Left lung (tissue), 10 donors: ENCODE measurements around the gene JMJD1C. TPM values are rescaled to one million over a fixed set of nuclear protein-coding genes. Genes with fewer than 3 reads are reported as not detected.

ENCODE experiments used
- ATAC-seq: fragments of 200-7000 bp; cut with Tn5 transposase; one replicate; pipeline ENCODE4 v1.9.1; 2020; ENCODE audit warnings: moderate library complexity
- DNase-seq, 4 donors: peaks; one replicate each; pipeline ENCODE4 v3.0.0-alpha.2; 2013 to 2020
- H3K27ac ChIP-seq, 2 donors: fragments of 200-600 bp; sonication (generic) in 1 of 2; one replicate each; pipeline versions ENCODE4 v1.5.0 to v1.8.0; 2020 to 2021
- H3K27me3 ChIP-seq, 2 donors: fragments of 200-600 bp; sonication (generic) in 1 of 2; one replicate each; pipeline versions ENCODE4 v1.5.0 to v1.8.0; 2020 to 2021
- H3K36me3 ChIP-seq, 2 donors: fragments of 200-600 bp; sonication (generic) in 1 of 2; one replicate each; pipeline versions ENCODE4 v1.5.0 to v1.8.0; 2020 to 2021
- H3K4me1 ChIP-seq, 2 donors: fragments of 200-600 bp; one replicate each; pipeline ENCODE4 v1.8.0; 2021
- H3K4me3 ChIP-seq, 2 donors: fragments of 200-600 bp; sonication (generic) in 1 of 2; one replicate each; pipeline versions ENCODE4 v1.5.0 to v1.8.0; 2020 to 2021; ENCODE audit warnings: mild to moderate bottlenecking in 1 of 2
- H3K9me3 ChIP-seq, 2 donors: fragments of 200-600 bp; sonication (generic) in 1 of 2; one replicate each; pipeline versions ENCODE4 v1.5.0 to v1.8.0; 2020 to 2021
- intact Hi-C, 2 donors: fragments of 100-400 bp; cut with DNase I; formaldehyde crosslinking; loops; one replicate each; pipeline versions ENCODE4 v1.11.2 to v1.14.2; 2022
- polyA plus RNA-seq, 6 donors: library from polyadenylated mRNA; unstranded; fragments of 120-200 nt; gene quantifications; one replicate each; pipeline ENCODE4 v1.2.1, GENCODE V29; 2013; ENCODE audit not compliant: insufficient read length in 6 of 6
- total RNA-seq, 2 donors: library from RNA; stranded (reverse); fragmentation: NEBNext Ultra II Directional; extraction: Animal tissue kit (Norgen Biotek cat#: 25700); gene quantifications; one replicate each; pipeline ENCODE4 v1.2.1, GENCODE V29; 2021
- TF ChIP-seq, protein P1 (sequence below), 2 donors: fragments of 200-600 bp; sonication (generic) in 1 of 2; IDR thresholded peaks; one replicate each; pipeline versions ENCODE4 v1.5.0 to v1.8.0; 2021; ENCODE audit warnings: antibody characterized with exemption in 2 of 2
- donor health status: DM: no; HTN: yes; CAD: no.
- donor health status: DM: no; HTN: no; CAD: no.

Gene JMJD1C
- total and polyA plus RNA-seq, 8 donors: 68.0 to 130 (median 98.6) TPM

DNA sequence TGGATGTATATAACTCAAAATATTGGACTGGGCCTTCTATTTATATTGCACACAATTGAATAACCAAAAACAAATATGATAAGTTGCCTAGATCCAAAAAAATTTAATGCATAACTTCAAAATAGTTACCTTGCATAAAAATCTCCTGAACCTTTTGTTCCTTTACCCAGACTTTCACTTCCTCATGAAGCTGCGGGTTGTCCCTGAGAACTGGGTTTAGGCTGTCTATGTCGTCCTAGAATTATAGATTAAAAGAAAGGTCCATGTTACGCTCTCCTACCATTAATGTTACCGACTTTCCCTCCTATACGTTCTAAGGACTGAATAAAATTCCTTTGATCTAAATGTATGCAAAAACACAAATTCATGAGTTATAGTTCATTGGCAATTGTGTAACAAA lies 246.0 kb downstream of the JMJD1C start:
- ATAC-seq: no peak
- H3K27ac ChIP-seq: no peak overlapping the region

DNA sequence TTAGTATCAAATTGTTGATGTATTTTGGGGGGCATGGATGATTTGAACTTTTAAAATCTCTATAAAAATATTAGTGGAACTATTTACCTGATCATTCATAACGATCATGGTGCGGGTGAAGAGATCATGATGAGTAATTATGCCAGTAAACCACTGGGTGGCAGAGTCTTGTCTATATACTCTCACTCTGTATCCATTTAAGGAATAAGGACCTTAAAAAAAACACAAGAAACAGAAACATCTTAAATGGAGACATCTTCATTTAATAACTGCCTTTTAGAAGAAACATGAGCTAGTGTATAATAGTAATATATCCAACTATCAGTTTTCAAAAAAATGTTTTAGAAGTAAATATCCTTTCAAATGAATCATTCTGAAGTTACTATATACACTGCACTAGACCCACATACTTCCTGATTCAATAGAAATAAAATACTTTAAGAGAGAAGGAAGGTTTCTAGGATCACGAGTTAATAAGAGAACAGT lies 248.6 kb downstream of the JMJD1C start:
- no peak overlapping the region for H3K4me3 ChIP-seq
- H3K27ac ChIP-seq: no peak overlapping the region
- H3K9me3 ChIP-seq: no peaks in the 10 kb centered on the region
- TF ChIP-seq, protein P1, sequence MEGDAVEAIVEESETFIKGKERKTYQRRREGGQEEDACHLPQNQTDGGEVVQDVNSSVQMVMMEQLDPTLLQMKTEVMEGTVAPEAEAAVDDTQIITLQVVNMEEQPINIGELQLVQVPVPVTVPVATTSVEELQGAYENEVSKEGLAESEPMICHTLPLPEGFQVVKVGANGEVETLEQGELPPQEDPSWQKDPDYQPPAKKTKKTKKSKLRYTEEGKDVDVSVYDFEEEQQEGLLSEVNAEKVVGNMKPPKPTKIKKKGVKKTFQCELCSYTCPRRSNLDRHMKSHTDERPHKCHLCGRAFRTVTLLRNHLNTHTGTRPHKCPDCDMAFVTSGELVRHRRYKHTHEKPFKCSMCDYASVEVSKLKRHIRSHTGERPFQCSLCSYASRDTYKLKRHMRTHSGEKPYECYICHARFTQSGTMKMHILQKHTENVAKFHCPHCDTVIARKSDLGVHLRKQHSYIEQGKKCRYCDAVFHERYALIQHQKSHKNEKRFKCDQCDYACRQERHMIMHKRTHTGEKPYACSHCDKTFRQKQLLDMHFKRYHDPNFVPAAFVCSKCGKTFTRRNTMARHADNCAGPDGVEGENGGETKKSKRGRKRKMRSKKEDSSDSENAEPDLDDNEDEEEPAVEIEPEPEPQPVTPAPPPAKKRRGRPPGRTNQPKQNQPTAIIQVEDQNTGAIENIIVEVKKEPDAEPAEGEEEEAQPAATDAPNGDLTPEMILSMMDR (IDR thresholded peaks at IDR 0.05): peak; percentile 53 to 68
- peaks cover 8 to 27% of the 10 kb centered on the region in 2 donors for H3K4me1 ChIP-seq
- H3K27me3 ChIP-seq: no peaks in the 10 kb centered on the region
- intact Hi-C loops: no loop called here
- DNase-seq: peak in 1 of 4 donors; percentile 26
- H3K36me3 ChIP-seq: peaks cover 0 to 29% of the 10 kb centered on the region in 2 donors
- ATAC-seq: peak; percentile 94

More for the DNA sequence above, 246.0 kb downstream of the JMJD1C start:
- TF ChIP-seq, protein P1 (IDR thresholded peaks at IDR 0.05): no peak
- DNase-seq: no peak
- Histone ChIP-seq H3K4me1 (peaks cover 8 to 23% of the 10 kb centered on the region in 2 donors), H3K36me3 (peaks cover 0 to 5% of the 10 kb centered on the region in 2 donors), H3K27me3 (no peaks in the 10 kb centered on the region), H3K9me3 (no peaks in the 10 kb centered on the region), H3K4me3 (no peak overlapping the region)
- intact Hi-C loops: no loop called here

DNA sequence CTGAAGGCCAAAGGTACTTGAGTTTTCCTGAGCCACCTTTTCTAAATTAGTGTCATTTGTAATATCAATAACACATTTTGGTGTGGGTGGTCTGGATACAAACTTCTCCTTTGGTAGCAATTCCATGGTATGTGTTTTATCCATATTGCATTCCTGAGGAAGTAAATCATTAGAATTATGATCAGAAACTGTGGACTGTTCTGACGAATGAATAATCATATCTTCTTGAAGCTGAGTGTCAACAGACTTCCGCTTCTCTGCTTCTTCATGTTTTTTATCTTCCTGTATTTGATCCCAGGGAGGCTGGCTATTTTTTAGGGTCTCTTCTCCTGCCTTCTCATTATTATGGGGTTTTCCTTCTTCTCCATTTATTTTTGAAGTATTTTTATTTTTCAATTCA lies 251.2 kb downstream of the JMJD1C start:
- Histone ChIP-seq H3K36me3 (peaks cover 0 to 48% of the 10 kb centered on the region in 2 donors), H3K9me3 (no peaks in the 10 kb centered on the region), H3K27me3 (no peaks in the 10 kb centered on the region), H3K27ac (peak overlapping the region in 1 of 2 donors; percentile 1), H3K4me1 (peaks cover 8 to 31% of the 10 kb centered on the region in 2 donors), H3K4me3 (no peak overlapping the region)
- TF ChIP-seq, protein P1 (IDR thresholded peaks at IDR 0.05): no peak
- ATAC-seq (no peak), DNase-seq (no peak)
- intact Hi-C loops: no loop called here

DNA sequence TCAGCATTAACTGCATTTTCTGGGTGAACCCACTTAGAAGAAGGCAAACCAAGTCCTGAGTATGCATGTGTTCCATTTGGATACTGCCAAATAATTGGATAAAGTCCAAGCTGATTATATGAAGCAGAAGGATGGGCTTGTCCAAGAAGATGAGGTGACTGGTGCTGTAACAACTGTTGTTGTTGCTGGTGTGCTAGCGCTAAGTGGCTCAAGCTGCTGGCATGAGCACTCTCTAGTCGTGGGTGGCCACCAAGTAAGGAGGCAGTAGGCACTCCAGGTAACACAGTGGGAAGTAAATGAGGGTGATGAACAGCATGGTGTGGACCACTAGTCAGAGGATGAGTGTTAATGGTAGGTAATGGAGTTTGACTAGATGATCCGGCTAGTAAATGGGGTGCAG lies 252.3 kb downstream of the JMJD1C start:
- ATAC-seq (no peak), DNase-seq (no peak)
- H3K4me1 ChIP-seq: peaks cover 8 to 27% of the 10 kb centered on the region in 2 donors
- TF ChIP-seq, protein P1 (IDR thresholded peaks at IDR 0.05): no peak
- no peak overlapping the region for H3K4me3 ChIP-seq
- H3K9me3 ChIP-seq: no peaks in the 10 kb centered on the region
- H3K27ac ChIP-seq: peak overlapping the region in 1 of 2 donors; percentile 1
- intact Hi-C loops: no loop called here
- no peaks in the 10 kb centered on the region for H3K27me3 ChIP-seq
- H3K36me3 ChIP-seq: peaks cover 0 to 49% of the 10 kb centered on the region in 2 donors

DNA sequence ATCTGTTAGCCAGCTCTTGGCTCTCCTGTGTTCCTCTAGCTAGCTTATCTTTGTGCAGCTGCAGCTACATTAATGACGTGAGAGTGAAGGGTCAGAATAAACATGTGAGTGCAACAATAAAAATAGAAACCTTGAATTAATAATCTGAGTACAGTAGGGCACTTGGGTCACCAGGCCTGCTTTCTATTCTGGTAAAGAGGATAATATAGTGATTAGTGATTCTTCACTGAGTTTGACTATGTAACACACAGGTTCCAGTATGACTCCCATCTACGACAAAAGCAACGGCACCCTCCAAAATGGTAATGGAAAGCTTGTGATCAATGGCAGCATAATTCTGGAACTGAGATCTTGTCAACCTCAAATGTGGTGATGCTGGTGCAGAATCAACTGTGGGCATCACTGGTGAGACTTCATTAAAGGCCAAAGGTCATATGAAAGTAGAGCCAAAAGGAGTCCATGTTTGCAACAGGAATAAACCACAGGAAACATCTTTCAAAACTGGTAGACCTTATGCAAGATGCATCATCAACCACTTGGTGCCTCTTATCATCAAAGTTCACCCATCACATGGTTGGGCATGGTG lies 255.1 kb downstream of the JMJD1C start:
- DNase-seq: peak in 1 of 4 donors; percentile 64
- no peaks in the 10 kb centered on the region for H3K9me3 ChIP-seq

More for the DNA sequence above, 255.1 kb downstream of the JMJD1C start:
- no peaks in the 10 kb centered on the region for H3K27me3 ChIP-seq
- intact Hi-C loops: no loop called here
- TF ChIP-seq, protein P1 (IDR thresholded peaks at IDR 0.05): no peak
- H3K36me3 ChIP-seq: peaks cover 0 to 63% of the 10 kb centered on the region in 2 donors
- H3K27ac ChIP-seq: no peak overlapping the region
- peaks cover 12 to 37% of the 10 kb centered on the region in 2 donors for H3K4me1 ChIP-seq
- ATAC-seq: no peak
- no peak overlapping the region for H3K4me3 ChIP-seq
